Uterus (tissue), 2 donors: ENCODE data around the gene GIPC2.

Source experiments
- POLR2A ChIP-seq, 2 donors: fragments of 450-650 bp; IDR thresholded peaks; one replicate each; pipeline ENCODE4 v1.6.1; 2016; ENCODE audit warnings: antibody characterized with exemption in 2 of 2, mild to moderate bottlenecking in 1 of 2, moderate library complexity in 1 of 2
- TF ChIP-seq, protein P1 (sequence below), 4 experiments: fragments of 200-600 bp in 2 of 4; fragments of 450-650 bp in 2 of 4; sonication (generic) in 2 of 4; IDR thresholded peaks; one replicate each; pipeline ENCODE4 v1.5.1; 2016 to 2019; ENCODE audit warnings: antibody characterized with exemption in 4 of 4, mild to moderate bottlenecking in 2 of 4, moderate library complexity in 1 of 4

GRCh38 chr1:78132948-78133322, 87.2 kb downstream of the GIPC2 start:
- TF ChIP-seq, protein P1, sequence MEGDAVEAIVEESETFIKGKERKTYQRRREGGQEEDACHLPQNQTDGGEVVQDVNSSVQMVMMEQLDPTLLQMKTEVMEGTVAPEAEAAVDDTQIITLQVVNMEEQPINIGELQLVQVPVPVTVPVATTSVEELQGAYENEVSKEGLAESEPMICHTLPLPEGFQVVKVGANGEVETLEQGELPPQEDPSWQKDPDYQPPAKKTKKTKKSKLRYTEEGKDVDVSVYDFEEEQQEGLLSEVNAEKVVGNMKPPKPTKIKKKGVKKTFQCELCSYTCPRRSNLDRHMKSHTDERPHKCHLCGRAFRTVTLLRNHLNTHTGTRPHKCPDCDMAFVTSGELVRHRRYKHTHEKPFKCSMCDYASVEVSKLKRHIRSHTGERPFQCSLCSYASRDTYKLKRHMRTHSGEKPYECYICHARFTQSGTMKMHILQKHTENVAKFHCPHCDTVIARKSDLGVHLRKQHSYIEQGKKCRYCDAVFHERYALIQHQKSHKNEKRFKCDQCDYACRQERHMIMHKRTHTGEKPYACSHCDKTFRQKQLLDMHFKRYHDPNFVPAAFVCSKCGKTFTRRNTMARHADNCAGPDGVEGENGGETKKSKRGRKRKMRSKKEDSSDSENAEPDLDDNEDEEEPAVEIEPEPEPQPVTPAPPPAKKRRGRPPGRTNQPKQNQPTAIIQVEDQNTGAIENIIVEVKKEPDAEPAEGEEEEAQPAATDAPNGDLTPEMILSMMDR (IDR thresholded peaks at IDR 0.05) = no peak
- no peak for TF ChIP-seq POLR2A (IDR thresholded peaks at IDR 0.05)
